ENCODE data around the gene ZNF804B.

The ZNF804B gene

GRCh38 chr7:89377219-89377618 lies 617.7 kb downstream of the ZNF804B start:
- Mint-ChIP-seq H3K27ac (no peak overlapping the region), H3K4me3 (no peak overlapping the region), H3K9me3 (no peaks in the 10 kb centered on the region), H3K4me1 (ENCODE audit: low read depth) (no peaks in the 10 kb centered on the region), H3K27me3 (ENCODE audit: low read depth) (no peaks in the 10 kb centered on the region), H3K36me3 (ENCODE audit: low read depth) (no peaks in the 10 kb centered on the region)
- no peak for DNase-seq (ENCODE audit: low spot score)

- Mint-ChIP-seq H3K27me3 (ENCODE audit: low read depth) (no peaks in the 10 kb centered on the region), H3K4me1 (ENCODE audit: low read depth) (no peaks in the 10 kb centered on the region), H3K4me3 (no peak overlapping the region), H3K9me3 (no peaks in the 10 kb centered on the region), H3K36me3 (ENCODE audit: low read depth) (no peaks in the 10 kb centered on the region), H3K27ac (no peak overlapping the region)
- DNase-seq (ENCODE audit: low spot score) = no peak
Measured at GRCh38 chr7:89385411-89385810, 625.9 kb downstream of the ZNF804B start.

Data from T-helper 2 cell treated with Interferon-gamma antibody and Interleukin-4, amounts not matched to agents 5 μg/mL and 100 μg/mL, for 36 hours (primary cell).